RCC 7860 (cell line): Measurements from ENCODE around the gene NRP1.
"Not testable (repeated sequence)": the region's sequence is repeated elsewhere in the genome, so short reads cannot be mapped to it uniquely, and the experiment has no call there.

Source experiments
- DNase-seq: peaks from one replicate; pipeline ENCODE4 v3.0.0-alpha.2; 2015; ENCODE audit warnings: low spot score
- FAIRE-seq: peaks from 2 replicates; lab custom pipeline; 2012; peaks lifted over from hg19 to GRCh38; lab: Jason Lieb, UNC

Gene NRP1

GRCh38 chr10:33240931-33241330 lies 93.5 kb downstream of the NRP1 start:
- DNase-seq (no peak), FAIRE-seq (no peak)

DNA sequence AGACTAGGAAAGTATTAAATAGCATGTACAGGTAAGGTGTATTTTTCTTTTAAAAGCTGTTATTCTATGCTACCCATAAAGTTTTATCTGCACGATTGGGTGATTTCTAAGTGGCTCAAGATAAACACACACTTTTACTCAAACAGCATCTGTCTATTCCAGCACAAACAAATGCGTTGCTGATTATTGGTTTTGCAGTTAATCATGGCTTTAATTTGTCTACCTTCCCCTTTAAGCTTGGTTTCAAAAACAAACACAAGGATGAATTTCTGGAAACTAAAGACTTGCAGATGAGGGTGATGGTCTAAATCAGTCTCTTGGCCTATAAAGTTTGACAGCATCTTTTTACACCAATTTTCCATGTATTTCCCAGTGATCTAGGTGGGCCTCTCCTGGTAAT lies 94.2 kb downstream of the NRP1 start:
- FAIRE-seq (no peak), DNase-seq (no peak)

DNA sequence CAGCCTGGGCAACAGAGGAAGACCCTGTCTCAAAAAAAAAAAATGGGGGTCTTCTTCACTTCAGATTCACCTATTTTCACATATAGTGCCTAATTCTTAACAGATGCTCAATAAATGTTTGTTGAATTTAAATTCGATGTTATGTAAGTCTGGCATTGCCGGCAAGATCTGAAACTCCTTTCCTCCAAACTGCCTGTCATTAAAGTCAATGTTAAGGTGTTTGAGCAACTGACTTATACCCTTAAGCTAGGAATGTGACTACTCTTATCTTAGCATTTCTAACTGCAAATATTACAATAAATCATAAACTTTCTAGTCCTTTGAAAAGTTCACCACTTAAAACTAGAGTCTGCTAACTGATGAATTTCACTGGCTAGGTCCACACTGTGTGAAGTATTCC lies 95.2 kb downstream of the NRP1 start:
- no peak for DNase-seq

GRCh38 chr10:33238643-33239042 lies 95.8 kb downstream of the NRP1 start:
- no peak for FAIRE-seq
- DNase-seq, result peak; percentile 94

More for the DNA sequence above, 95.2 kb downstream of the NRP1 start:
- no peak for FAIRE-seq

GRCh38 chr10:33237736-33238624 lies 96.5 kb downstream of the NRP1 start:
- DNase-seq, result peak; percentile 99
- FAIRE-seq, result peak; percentile 99

DNA sequence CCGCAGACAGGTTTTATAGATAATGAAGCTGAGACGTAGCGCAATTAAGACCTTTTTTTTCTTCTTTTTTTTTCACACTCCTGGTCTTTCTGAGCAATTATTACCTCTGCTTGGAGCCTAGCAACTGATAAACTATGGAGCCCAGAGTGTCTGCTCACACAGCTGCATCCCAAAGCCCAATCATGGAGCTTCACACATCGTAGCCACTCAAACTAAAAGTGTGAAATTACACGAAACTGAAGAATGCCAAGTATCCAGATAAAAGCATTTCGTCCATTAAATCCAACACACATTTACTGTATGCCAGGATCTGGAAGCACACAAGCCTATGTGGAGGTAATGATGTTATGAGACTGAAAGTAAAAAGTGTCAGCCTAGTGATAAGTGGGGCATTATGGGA lies 97.6 kb downstream of the NRP1 start:
- no peak for DNase-seq
- no peak for FAIRE-seq

DNA sequence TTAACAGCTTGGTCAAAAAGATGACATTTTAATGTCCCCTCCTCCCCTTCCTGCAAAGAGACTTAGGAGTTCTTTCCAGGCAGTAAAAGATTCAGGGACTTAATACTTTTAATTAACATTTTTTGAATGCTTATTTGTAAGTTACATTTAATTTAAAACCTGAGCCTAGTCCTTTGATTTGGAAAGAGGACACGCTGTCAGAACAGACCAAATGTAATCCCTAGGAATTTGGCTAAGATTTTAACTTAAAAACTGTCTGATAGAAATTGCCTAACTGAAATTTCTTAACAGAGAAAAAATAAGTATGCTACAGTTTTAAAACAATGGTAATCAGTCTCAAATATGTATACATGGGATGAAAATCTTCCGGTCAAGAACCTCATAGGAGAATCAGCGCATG lies 98.5 kb downstream of the NRP1 start:
- DNase-seq, result no peak
- FAIRE-seq, result no peak

DNA sequence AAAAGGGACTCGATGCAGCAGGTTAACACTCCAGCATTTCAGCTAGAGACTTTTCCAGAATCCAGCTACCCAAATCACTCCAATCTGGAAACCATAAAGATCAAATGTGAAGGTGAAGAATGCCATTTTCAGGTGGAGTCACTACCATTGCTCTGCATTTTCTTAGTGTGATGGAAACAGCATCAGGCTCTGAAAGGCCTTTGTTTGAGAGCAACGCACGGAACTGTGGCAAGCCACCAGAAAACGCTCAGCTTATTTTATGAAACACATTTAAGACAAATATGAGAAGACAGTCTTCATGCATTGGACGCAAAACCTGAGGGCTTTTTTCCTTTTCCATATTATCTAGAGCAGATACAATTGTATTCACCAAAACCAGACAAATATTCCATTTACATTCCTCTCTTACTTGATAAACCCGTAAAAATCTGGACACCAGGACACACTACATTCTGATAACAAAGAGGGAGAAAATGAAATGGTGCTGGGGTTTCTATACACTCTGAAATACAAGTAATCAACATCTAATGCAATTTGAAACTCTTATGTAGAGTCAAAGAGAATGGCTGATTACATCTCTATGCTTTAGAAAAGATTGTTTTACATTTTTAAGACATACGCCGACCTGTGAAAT lies 99.1 kb downstream of the NRP1 start:
- no peak for DNase-seq
- FAIRE-seq, result no peak

GRCh38 chr10:33234831-33235237 lies 99.6 kb downstream of the NRP1 start:
- FAIRE-seq (no peak), DNase-seq (no peak)

DNA sequence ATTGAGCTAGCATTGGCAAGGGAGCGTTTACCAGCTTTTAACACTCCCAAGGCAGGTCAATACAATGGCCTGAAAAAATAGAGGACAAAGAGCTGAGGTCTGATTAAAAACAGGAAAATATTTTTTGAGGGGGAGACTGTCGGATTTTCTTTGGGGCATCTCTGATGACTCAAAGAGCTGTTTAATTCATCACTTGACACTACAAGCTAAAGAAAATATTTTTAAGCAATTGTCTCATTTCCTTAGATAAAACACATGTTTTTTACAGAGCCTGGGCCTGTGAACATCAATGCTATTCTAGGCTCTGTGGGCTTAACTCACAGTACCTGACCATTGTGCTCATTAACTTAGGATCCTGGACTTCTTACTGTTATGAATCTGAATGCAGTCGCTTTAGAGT lies 100.8 kb downstream of the NRP1 start:
- FAIRE-seq, result no peak
- no peak for DNase-seq

DNA sequence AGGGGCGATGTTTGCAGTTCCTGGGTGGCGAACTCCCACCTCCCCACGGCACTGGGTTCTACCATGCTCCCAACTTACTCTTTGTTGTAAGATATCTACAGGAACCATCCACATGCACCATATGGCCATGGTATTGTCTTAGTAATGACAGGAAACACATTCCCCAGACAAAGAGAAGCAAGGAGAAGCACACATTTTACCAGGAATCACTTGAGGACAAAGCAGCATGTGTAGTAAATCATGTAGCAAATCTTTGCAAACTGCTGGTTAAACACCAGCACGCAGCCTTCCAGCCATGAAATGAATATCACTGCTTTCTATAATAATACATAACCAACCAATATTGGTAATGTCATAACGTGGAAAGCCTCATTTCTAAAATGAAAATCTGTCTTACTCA lies 101.2 kb downstream of the NRP1 start:
- FAIRE-seq, result no peak

GRCh38 chr10:33231621-33232350 lies 102.7 kb downstream of the NRP1 start:
- no peak for FAIRE-seq
- no peak for DNase-seq

More for the DNA sequence above, 101.2 kb downstream of the NRP1 start:
- no peak for DNase-seq

GRCh38 chr10:33229949-33230267 lies 104.6 kb downstream of the NRP1 start:
- DNase-seq, result no peak
- no peak for FAIRE-seq

GRCh38 chr10:33229252-33229948 lies 105.1 kb downstream of the NRP1 start:
- FAIRE-seq (peak; percentile 27), DNase-seq (no peak)

DNA sequence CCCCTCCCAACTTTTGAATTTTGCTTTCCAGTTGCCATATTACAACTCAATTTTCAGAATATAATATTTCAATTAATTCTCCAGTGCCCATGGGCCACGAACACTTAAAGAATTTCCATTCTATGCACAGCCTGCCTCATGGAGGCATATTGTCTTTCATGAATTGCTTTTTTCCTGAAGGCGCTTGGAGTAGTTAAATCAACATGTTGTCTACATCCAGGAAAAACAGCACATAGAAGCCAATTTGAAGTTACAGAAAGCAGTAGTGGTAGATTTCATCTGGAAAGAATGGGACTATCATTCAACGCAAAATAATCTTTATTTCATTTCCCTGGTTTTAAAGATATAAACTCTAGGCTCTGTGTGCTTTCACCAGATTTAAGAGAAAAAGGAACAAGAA lies 106.0 kb downstream of the NRP1 start:
- FAIRE-seq (no peak), DNase-seq (no peak)

GRCh38 chr10:33227489-33227888 lies 107.0 kb downstream of the NRP1 start:
- no peak for FAIRE-seq
- no peak for DNase-seq

GRCh38 chr10:33224251-33224965 lies 110.1 kb downstream of the NRP1 start:
- DNase-seq (no peak), FAIRE-seq (no peak)

DNA sequence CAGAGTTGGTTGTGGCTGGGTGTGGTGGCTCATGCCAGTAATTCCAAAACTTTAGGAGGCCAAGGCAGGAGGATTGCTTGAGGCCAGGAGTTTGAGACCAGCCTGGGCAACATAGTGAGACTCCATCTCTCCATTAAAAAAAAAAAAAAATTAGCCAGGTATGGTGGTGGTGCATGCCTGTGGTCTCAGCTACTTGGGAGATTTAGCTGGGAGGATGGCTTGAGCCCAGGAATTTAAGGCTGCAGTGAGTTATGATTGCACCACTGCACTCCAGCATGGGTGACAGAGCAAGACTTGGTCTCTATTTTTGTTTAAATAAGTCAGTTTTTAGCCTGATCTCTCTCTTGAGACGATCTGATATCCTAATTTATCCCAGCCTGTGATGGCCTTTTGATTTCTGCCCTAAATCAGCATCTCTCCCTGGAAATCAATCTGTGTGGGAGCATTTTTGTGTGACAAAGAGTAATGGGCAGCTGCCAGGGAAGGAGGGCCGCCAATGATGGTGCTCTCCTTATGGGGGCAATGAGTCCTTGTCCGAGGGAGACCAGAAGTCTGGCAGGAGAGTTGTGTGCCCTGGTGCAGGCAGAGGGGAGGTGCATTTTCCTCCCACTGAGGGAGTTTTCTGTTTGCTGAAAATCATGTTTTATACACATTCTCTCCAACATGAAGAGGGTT lies 111.0 kb downstream of the NRP1 start:
- no peak for DNase-seq
- no peak for FAIRE-seq

- FAIRE-seq, DNase-seq: not testable (repeated sequence)
Measured at GRCh38 chr10:33222304-33222703, 112.2 kb downstream of the NRP1 start.

GRCh38 chr10:33217854-33218253 lies 116.6 kb downstream of the NRP1 start:
- DNase-seq, result peak; percentile 82
- FAIRE-seq, result peak; percentile 88
